Hepatocyte (in vitro differentiated cells): ENCODE data around the gene GNB3.

Experiments
- EZH2 ChIP-seq: fragments of 200-600 bp; sonication (generic); IDR thresholded peaks from 2 replicates; pipeline ENCODE4 v1.6.1; 2016; ENCODE audit warnings: antibody characterized with exemption, mild to moderate bottlenecking, borderline replicate concordance
- TF ChIP-seq, protein P1 (sequence below): fragments of 200-600 bp; sonication (generic); IDR thresholded peaks from 2 replicates; pipeline ENCODE4 v1.5.1; 2016; ENCODE audit warnings: antibody characterized with exemption, mild to moderate bottlenecking; ENCODE audit not compliant: poor library complexity

DNA sequence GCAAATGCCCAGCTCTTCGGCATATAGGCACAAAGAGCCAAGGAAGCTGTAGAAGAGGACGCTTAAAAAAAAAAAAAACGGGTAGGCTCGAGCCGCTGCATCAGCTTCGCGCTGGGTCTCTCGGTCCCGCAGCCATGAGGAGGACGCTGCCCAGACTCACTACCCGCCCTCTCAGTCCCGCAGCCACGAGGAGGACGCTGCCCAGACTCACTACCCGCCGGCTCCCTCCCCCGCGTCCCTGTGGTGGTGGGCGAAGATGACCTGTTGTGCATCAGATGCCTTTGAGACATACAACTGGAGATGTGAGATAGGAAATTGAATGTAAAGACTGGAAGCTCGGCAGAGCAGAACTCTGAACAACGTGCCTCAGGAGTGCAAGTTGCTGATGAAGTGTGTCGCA lies 43.8 kb downstream of the GNB3 start:
- TF ChIP-seq, protein P1, sequence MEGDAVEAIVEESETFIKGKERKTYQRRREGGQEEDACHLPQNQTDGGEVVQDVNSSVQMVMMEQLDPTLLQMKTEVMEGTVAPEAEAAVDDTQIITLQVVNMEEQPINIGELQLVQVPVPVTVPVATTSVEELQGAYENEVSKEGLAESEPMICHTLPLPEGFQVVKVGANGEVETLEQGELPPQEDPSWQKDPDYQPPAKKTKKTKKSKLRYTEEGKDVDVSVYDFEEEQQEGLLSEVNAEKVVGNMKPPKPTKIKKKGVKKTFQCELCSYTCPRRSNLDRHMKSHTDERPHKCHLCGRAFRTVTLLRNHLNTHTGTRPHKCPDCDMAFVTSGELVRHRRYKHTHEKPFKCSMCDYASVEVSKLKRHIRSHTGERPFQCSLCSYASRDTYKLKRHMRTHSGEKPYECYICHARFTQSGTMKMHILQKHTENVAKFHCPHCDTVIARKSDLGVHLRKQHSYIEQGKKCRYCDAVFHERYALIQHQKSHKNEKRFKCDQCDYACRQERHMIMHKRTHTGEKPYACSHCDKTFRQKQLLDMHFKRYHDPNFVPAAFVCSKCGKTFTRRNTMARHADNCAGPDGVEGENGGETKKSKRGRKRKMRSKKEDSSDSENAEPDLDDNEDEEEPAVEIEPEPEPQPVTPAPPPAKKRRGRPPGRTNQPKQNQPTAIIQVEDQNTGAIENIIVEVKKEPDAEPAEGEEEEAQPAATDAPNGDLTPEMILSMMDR = no peak
- no peak for TF ChIP-seq EZH2
